ENCODE results near the gene SMIM43.
A peak's percentile ranks its signal among the peaks of the same experiment; 100 is the strongest.

GRCh38 chr4:121720109-121720508 lies 44.9 kb downstream of the SMIM43 start:
- TF ChIP-seq SP1 (IDR thresholded peaks at IDR 0.05; ENCODE audit: low read depth, low read length) (no peak), TEAD4 (IDR thresholded peaks at IDR 0.05; ENCODE audit: low read depth, low read length) (0 out of 2 replicates have a peak, but pooled peaks have one; percentile 3), RXRA (IDR thresholded peaks at IDR 0.05; ENCODE audit: insufficient read depth, low read depth, low read length) (no peak), POLR2A (IDR thresholded peaks at IDR 0.05; ENCODE audit: control extremely low read depth in 1 of 2, low read depth in 2 of 2, low read length in 2 of 2) (no peak)

All from H1 (cell line).